T-helper 9 cell (primary cell): ENCODE measurements around the gene C1QA.
"Not testable (repeated sequence)": the region's sequence is repeated elsewhere in the genome, so short reads cannot be mapped to it uniquely, and the experiment has no call there.

Source experiments
- DNase-seq: peaks from one replicate; pipeline ENCODE4 v3.0.0-alpha.2; 2020

Gene C1QA

DNA sequence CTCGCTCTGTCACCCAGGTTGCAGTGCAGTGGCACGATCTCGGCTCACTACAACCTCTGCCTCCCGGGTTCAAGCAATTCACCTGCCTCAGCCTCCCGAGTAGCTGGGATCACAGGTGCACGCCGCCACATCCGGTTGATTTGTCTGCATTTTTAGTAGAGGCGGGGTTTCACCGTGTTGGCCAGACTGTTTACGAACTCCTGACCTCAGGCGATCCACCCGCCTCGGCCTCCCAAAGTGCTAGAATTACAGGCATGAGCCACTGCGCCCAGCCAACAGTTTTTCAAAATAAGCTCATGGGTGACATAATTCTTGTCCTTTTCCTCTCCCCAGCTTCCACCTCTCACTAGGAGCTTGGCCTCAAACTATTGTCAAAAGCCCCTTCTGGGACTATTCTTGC lies 39.7 kb downstream of the C1QA start:
- DNase-seq = not testable (repeated sequence)

- DNase-seq = no peak
Measured at GRCh38 chr1:22676916-22677583, 40.6 kb downstream of the C1QA start.

DNA sequence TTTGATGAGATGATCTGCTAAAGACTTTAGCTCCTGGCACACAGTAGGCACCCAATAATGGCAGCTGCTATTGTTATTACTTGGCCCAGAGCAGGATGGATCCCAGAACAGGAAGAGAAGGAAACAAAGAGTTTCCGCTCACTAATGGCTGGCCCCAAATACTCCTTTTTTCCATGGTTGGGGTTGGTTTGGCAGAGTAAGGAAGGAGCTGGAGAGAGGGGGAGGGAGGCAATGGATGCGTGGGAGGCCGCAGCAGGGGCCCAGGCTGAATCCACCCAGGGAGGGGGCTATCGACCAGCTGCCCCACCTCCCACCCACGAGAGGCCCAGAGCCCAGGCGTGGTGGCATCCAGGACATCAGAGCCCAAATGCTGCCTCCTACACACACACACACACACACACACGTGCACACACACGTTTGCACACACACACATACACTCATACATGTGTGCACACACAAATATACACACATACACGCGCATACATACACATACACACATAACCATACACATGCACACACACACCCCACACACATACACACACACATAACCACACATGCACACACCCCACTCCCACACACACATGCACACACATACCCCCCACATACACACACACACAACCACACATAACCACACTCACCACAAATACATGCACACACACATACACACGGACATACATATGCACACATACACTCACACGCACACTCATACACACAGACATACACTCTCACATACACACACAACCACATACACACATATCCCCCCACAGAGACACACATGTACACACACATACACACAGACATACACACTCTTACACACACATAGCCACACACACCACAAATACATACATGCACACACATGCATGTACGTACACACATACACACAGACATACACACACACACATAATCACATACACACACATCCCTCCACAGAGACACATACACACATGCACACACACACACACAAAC lies 41.8 kb downstream of the C1QA start:
- DNase-seq = no peak

DNA sequence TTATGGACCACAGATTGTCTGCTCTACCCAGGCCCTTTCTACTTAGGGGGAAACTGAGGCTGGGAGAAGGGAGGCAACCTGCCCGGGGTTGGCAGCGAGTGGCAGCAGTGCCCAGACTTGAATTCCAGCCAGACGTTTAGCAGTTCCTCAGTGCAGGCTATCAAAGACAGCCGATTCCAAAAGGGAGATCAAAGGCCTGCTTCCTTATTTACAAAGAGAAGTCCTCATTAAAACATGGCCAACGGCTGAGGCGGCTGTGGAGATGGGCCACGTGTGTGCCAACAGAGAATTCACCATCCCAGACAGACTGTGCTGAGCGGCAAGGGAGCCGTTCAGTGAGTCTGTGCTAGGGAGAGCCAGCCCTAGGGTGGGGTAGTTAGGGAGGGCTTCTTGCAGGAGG lies 44.3 kb downstream of the C1QA start:
- no peak for DNase-seq

- DNase-seq = no peak
Measured at GRCh38 chr1:22681556-22682276, 45.3 kb downstream of the C1QA start.

DNA sequence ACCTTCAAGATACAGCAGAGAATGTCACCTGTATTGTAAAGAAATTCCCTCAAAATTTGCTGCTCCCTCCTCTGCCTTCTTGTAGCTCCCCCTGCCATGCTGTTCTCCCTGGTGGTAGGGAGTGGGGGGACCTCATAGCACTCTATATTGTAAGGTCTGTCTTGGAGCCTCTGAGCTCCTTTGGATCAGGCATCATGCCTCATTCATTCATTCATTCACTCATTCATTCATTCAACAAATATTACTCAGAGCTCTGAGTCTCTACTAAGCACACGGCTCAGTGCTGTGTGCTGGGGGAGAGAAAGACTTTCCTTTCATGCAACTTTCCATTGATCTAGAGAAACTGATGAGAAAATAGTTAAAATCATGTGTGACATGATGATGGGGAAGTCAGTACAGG lies 47.1 kb downstream of the C1QA start:
- no peak for DNase-seq

DNA sequence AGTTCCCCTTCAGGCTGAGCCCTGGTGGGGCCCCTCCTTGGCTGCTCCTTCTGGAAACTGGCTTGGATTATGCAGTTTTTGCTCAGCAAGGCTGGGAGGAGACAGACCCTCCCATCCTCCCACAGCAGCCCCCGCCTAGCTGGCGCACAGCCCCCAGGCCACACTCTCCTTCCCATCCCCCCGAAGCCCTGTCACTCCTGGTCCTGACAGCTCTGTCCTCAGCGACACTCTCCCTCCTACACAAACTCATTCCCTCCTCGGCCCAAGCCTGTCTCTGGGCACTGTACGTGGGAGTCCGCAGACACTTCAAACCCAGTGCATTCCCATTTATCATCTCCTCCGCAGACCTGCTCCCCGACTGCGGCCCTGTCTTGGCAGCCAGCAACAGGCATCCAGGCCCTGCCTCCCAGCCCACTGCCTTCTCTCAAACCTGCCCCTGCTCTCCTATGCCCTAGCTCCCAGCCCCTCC lies 49.2 kb downstream of the C1QA start:
- DNase-seq = no peak

DNA sequence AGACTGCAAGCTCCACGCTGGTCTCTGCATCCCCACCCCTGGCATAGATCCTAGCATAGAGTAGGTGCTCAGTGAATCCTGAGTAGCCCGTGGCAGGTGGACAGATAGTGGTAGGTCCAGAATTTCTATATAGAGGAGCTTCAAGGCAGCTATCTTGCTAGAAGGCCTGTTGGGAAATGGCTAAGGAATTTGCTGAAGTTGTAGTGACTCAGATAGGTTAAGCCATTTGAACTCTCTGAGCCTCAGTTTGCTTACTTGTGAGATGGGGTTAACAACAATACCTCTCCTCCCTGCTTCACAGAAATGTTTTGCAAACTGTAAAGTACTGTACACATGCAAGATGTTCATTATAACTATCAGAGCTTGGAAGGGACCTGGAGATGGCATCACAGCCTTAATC lies 50.8 kb downstream of the C1QA start:
- DNase-seq = no peak

GRCh38 chr1:22688466-22688865 lies 52.0 kb downstream of the C1QA start:
- DNase-seq = no peak
